Esophagus squamous epithelium (tissue), 5 donors: ENCODE results near the gene GINS2. TPM values are rescaled to one million over a fixed set of nuclear protein-coding genes. Genes with fewer than 3 reads are reported as not detected.

Experiments used
- DNase-seq: peaks from one replicate; lab custom pipeline; 2025; lab: John Stamatoyannopoulos, UW
- H3K27ac ChIP-seq, 4 donors: fragments of 200-600 bp; sonication (generic); one replicate each; pipeline ENCODE4 v1.5.1; 2016 to 2019; ENCODE audit warnings: mild to moderate bottlenecking in 1 of 4
- H3K27me3 ChIP-seq, 4 donors: fragments of 200-600 bp; sonication (generic); 1 replicate in 3 of 4; 2 replicates in 1 of 4; pipeline versions ENCODE4 v1.5.1 to v1.6.0; 2017 to 2021; ENCODE audit warnings: antibody characterized with exemption in 1 of 4
- H3K36me3 ChIP-seq, 3 donors: fragments of 200-600 bp; sonication (generic); one replicate each; pipeline ENCODE4 v1.5.1; 2016 to 2019
- H3K4me1 ChIP-seq, 3 donors: fragments of 200-600 bp; sonication (generic); one replicate each; pipeline ENCODE4 v1.5.1; 2017 to 2019
- H3K4me3 ChIP-seq, 4 donors: fragments of 200-600 bp; sonication (generic); 1 replicate in 3 of 4; 2 replicates in 1 of 4; pipeline ENCODE4 v1.5.1; 2016 to 2019; ENCODE audit warnings: mild to moderate bottlenecking in 2 of 4, moderate library complexity in 1 of 4
- H3K9me3 ChIP-seq, 3 donors: fragments of 200-600 bp; sonication (generic); one replicate each; pipeline ENCODE4 v1.5.1; 2016 to 2019
- POLR2A ChIP-seq, 4 donors: fragments of 450-650 bp; IDR thresholded peaks; one replicate each; pipeline ENCODE4 v1.6.1; 2017; ENCODE audit warnings: antibody characterized with exemption in 4 of 4, mild to moderate bottlenecking in 4 of 4, moderate library complexity in 3 of 4
- WGBS, 2 donors: methylation state at CpG; one replicate each; pipeline ENCODE4 v1.1.5; 2018; 5-methylcytosine and 5-hydroxymethylcytosine counted together
- intact Hi-C: fragments of 100-400 bp; cut with DNase I; formaldehyde crosslinking; loops from one replicate; pipeline ENCODE4 v1.15.0; 2022
- total RNA-seq, 4 donors: library from RNA; depleted of rRNA; stranded (reverse); fragments of >200 nt; gene quantifications; one replicate each; pipeline ENCODE4 v1.1.0, GENCODE V29; 2016
- TF ChIP-seq, protein P1 (sequence below), 6 experiments: fragments of 450-650 bp in 4 of 6; fragments of 200-600 bp in 2 of 6; sonication (generic) in 2 of 6; IDR thresholded peaks; one replicate each; pipeline ENCODE4 v1.5.1; 2016 to 2019; ENCODE audit warnings: antibody characterized with exemption in 6 of 6, mild to moderate bottlenecking in 4 of 6, moderate library complexity in 4 of 6
- donor health status: DM: yes; HTN: yes; CAD: no.

GINS2 gene
- total RNA-seq: 10 to 100 TPM in 1 of 4 donors, 1 to 10 TPM in 3; 2.5 to 12.6 (median 6.7) TPM

DNA sequence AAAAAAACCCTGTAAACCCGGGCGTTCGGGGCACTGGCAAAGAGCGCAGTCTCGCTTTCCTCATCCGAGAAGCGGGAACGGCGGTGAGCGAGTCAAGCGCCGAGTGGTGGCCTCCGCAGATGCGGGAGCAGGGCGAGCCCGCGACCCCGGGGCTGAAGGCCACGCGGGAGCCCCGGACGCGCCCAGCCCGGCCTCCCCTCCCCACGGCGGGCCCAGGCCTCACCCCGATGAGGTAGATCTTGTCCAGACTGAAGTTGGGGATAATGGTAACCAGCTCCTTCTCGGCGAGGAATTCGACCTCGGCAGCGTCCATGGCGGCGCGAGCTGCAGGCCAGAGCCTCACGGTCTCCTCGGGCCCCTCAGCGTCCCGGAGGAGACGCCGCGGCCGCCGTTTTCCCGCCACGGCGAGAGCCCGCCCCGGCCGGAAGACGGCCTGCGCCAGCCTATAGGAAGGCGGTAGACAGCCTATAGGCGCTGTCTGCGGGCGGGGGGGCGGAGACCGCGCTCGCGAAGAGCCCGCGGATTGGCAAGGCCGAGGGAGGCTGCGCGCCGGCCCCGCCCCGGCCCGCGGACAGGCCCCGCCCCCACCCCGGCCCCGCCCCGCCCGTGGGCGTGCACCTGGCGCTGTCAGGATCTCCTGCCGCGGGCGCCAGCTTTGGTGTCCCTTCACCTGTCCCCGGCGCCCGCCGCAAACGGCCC, at the start of gene GINS2:
Gene GINS2 (minus strand): TSS at position 369 of the 699 bp plus-strand sequence. CDS start 56 bp downstream, at position 313.
- intact Hi-C loops: no loop called here
- Histone ChIP-seq H3K4me1 (peaks cover 8 to 31% (median 8%) of the 10 kb centered on the region in 3 donors), H3K36me3 (no peaks in the 10 kb centered on the region), H3K27me3 (peaks cover 0 to 31% (median 0%) of the 10 kb centered on the region in 4 donors), H3K27ac (peak within 1 kb of the TSS in 1 of 4 donors; percentile 23), H3K9me3 (no peaks in the 10 kb centered on the region), H3K4me3 (peak within 1 kb of the TSS; percentile 52 to 72 (median 70))
- DNase-seq: peak; percentile 33
- no peak for TF ChIP-seq POLR2A (IDR thresholded peaks at IDR 0.05)
- TF ChIP-seq, protein P1, sequence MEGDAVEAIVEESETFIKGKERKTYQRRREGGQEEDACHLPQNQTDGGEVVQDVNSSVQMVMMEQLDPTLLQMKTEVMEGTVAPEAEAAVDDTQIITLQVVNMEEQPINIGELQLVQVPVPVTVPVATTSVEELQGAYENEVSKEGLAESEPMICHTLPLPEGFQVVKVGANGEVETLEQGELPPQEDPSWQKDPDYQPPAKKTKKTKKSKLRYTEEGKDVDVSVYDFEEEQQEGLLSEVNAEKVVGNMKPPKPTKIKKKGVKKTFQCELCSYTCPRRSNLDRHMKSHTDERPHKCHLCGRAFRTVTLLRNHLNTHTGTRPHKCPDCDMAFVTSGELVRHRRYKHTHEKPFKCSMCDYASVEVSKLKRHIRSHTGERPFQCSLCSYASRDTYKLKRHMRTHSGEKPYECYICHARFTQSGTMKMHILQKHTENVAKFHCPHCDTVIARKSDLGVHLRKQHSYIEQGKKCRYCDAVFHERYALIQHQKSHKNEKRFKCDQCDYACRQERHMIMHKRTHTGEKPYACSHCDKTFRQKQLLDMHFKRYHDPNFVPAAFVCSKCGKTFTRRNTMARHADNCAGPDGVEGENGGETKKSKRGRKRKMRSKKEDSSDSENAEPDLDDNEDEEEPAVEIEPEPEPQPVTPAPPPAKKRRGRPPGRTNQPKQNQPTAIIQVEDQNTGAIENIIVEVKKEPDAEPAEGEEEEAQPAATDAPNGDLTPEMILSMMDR (IDR thresholded peaks at IDR 0.05): no peak
- 0 to 2% methylated on average over 28 to 30 of the region's 86 CpGs for WGBS, 2 donors

DNA sequence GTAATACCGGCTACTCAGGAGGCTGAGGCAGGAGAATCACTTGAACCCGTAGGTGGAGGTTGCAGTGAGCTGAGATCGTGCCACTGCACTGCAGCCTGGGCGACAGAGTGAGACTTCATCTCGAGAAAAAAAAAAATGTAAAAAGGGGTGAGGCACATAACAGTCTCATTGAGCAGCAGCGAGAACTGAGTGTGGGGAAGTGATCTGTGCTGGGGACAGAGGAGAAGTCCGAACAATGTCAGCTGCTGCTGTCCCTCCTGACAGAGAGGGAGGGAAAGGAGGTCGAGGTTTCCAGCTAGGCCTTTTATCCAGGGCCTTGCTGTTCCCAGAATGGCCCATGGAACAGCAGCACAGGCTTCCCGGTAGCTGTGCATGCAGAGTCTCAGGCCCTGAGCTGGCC, 48.2 kb upstream of the GINS2 start:
- no peaks in the 10 kb centered on the region for H3K9me3 ChIP-seq
- H3K27ac ChIP-seq: no peak overlapping the region
- H3K27me3 ChIP-seq: no peaks in the 10 kb centered on the region
- no peak for DNase-seq
- no peak overlapping the region for H3K4me3 ChIP-seq
- 83 to 90% methylated on average over 9 of the region's 9 CpGs for WGBS, 2 donors
- no peaks in the 10 kb centered on the region for H3K4me1 ChIP-seq
- intact Hi-C loops: no loop called here
- TF ChIP-seq, protein P1 (IDR thresholded peaks at IDR 0.05): no peak
- no peak for TF ChIP-seq POLR2A (IDR thresholded peaks at IDR 0.05)
- no peaks in the 10 kb centered on the region for H3K36me3 ChIP-seq

DNA sequence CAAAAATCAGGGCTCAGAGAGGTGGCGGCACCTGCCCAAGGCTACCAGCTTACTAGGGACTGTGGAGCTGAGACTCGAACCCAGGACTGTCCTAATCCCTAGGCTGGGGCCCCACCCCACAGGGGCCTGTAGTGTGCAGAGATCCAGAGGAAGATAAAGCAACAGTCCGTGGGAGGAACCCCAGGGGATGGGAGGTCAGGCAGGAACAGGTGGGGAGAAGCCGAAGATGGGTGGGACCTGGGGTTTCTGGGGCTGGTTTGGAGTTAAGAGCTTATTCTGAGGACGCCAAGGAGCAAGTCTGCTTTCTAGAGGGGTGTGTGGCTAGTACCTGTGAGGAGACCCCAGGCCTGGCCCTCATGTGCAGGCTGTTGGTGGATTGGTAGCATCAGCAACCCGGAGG, 47.2 kb upstream of the GINS2 start:
- H3K36me3 ChIP-seq: no peaks in the 10 kb centered on the region
- no peaks in the 10 kb centered on the region for H3K4me1 ChIP-seq
- H3K27ac ChIP-seq: no peak overlapping the region
- H3K4me3 ChIP-seq: no peak overlapping the region
- no peaks in the 10 kb centered on the region for H3K27me3 ChIP-seq
- 62 to 65% methylated on average over 3 to 5 of the region's 6 CpGs for WGBS, 2 donors
- intact Hi-C loops: no loop called here
- no peak for DNase-seq
- H3K9me3 ChIP-seq: no peaks in the 10 kb centered on the region
- TF ChIP-seq, protein P1 (IDR thresholded peaks at IDR 0.05): no peak
- no peak for TF ChIP-seq POLR2A (IDR thresholded peaks at IDR 0.05)

DNA sequence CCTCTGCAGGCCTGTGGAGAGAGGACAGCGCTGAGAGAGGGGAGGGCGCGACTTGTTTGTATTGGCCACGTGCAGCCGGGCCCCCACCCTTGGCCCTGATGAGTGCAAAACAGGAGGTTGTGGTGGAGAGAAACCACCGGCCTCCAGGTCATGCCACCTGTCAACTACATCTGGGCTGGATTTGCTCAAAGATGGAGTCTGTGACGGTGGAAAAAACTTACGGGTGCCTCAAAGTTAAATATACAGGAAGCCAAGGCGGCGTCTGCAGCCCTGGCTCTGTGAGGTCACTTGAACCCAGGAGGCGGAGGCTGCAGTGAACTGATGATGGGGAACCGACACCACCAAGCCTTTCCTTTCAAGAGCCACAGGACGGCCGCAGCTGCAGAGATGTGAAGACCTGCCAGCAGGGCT, 46.5 kb upstream of the GINS2 start:
- no peak for TF ChIP-seq POLR2A (IDR thresholded peaks at IDR 0.05)
- TF ChIP-seq, protein P1 (IDR thresholded peaks at IDR 0.05): no peak
- Histone ChIP-seq H3K4me3 (no peak overlapping the region), H3K4me1 (no peaks in the 10 kb centered on the region), H3K27me3 (no peaks in the 10 kb centered on the region), H3K9me3 (no peaks in the 10 kb centered on the region), H3K27ac (no peak overlapping the region), H3K36me3 (no peaks in the 10 kb centered on the region)
- no peak for DNase-seq
- WGBS, 2 donors: 73% methylated on average over 7 of the region's 14 CpGs; no CpG with 5 or more reads in 1 of the 2 donors
- intact Hi-C loops: no loop called here

DNA sequence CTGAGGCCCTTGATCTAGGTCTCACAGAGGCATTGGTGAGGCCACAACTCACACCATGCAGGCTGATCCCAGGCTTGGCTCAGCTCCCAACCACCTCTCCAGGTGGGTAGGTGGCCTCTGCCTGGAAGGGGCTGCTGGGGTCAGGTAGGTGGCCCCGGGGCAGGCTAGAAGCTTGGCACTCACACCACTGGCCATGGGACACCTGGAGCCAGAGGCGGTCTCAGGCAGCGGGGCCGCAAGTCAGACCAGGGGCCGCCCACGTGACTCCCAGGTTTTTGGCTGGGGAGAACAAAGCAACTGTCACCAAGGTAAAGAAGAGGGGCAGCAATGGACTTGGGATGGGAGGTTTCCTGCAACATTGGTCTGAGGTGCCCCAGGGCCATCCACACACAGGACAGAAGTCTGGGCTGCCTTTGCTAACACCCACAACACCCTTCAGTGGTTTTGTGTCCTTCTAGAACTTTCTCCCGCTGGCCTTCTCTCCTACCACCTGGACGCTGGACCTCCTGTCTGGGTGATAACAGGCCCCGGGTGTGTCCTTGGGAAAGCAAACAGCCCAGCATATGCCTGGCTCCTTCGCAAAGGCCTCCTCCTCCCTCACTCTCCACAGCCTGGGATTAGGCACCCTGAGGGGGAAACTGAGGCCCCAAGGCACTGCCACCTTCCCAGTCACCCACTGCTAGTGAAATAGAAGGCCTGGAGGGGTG, 45.7 kb upstream of the GINS2 start:
- WGBS, 2 donors: 96% methylated on average over 3 of the region's 10 CpGs; no CpG with 5 or more reads in 1 of the 2 donors
- TF ChIP-seq, protein P1 (IDR thresholded peaks at IDR 0.05): no peak
- no peak for TF ChIP-seq POLR2A (IDR thresholded peaks at IDR 0.05)
- no peak for DNase-seq
- Histone ChIP-seq H3K4me3 (no peak overlapping the region), H3K27me3 (no peaks in the 10 kb centered on the region), H3K27ac (no peak overlapping the region), H3K36me3 (no peaks in the 10 kb centered on the region), H3K9me3 (no peaks in the 10 kb centered on the region), H3K4me1 (no peaks in the 10 kb centered on the region)
- intact Hi-C loops: no loop called here
